SU-DHL-6 (cell line): ENCODE measurements around the gene AKNA.

Source experiments
- EZH2phosphoT487 ChIP-seq: fragments of 200-600 bp; sonication (generic), shearing (Covaris generic); conservative IDR thresholded peaks from 2 replicates; pipeline ENCODE4 v1.6.1; 2018; ENCODE audit warnings: mild to moderate bottlenecking, antibody characterized with exemption, low read length, moderate library complexity, mixed read lengths
- TF ChIP-seq, protein P1 (sequence below): fragments of 200-600 bp; sonication (generic); IDR thresholded peaks from one replicate; pipeline ENCODE4 v1.5.1; 2017; ENCODE audit warnings: antibody characterized with exemption, mild to moderate bottlenecking, low read length, moderate library complexity; ENCODE audit not compliant: insufficient read depth, poor library complexity, severe bottlenecking

DNA sequence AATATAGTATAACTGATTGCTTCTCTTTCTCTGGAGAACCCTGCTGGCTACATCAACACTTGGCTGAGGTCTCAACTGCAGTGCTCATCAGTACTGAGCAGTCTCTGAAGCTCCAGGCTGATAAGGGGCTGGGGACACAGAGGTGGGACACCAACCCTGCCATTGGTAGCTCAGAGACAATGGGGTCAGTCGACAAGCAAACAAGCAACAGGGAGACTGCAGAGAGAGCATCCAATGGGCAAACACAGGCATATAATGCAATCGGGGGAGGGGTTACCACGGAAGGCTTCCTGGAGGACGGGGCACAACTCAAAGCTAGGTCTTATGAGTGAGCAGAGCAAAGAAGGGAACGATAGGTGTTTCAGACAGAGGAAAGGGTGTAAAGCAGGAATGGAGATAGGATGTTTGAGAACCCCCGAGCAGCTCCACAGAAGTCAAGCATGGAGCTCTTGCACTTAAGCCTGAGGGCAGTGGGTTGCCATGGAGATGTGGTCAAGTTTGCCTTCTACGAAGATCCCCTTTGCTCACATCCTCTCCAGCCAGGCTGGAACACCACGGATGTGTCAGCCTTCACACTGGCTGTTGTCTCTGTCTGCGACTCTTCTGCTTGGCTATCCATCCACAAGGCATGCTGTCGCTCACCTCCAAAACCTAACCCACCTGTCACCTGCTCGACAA is 21.5 kb upstream of the AKNA start:
- TF ChIP-seq, protein P1, sequence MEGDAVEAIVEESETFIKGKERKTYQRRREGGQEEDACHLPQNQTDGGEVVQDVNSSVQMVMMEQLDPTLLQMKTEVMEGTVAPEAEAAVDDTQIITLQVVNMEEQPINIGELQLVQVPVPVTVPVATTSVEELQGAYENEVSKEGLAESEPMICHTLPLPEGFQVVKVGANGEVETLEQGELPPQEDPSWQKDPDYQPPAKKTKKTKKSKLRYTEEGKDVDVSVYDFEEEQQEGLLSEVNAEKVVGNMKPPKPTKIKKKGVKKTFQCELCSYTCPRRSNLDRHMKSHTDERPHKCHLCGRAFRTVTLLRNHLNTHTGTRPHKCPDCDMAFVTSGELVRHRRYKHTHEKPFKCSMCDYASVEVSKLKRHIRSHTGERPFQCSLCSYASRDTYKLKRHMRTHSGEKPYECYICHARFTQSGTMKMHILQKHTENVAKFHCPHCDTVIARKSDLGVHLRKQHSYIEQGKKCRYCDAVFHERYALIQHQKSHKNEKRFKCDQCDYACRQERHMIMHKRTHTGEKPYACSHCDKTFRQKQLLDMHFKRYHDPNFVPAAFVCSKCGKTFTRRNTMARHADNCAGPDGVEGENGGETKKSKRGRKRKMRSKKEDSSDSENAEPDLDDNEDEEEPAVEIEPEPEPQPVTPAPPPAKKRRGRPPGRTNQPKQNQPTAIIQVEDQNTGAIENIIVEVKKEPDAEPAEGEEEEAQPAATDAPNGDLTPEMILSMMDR: no peak
- TF ChIP-seq EZH2phosphoT487: no peak
